BLaER1 treated with 17β-estradiol and CSF1 and Interleukin-3, amounts not matched to agents 10 nM and 100 nM (cell line): ENCODE data around the gene ATP5PB.

Source experiments
- H3K27ac ChIP-seq, 11 experiments: shearing (Covaris generic); formaldehyde crosslinking; 2 replicates each; pipeline ENCODE4 v1.8.1; 2022
- H3K27me3 ChIP-seq, 11 experiments: shearing (Covaris generic); formaldehyde crosslinking; 2 replicates each; pipeline ENCODE4 v1.8.1; 2022
- H3K36me3 ChIP-seq, 11 experiments: shearing (Covaris generic); formaldehyde crosslinking; 2 replicates each; pipeline ENCODE4 v1.8.1; 2022
- H3K4me1 ChIP-seq, 10 experiments: shearing (Covaris generic); formaldehyde crosslinking; 2 replicates each; pipeline ENCODE4 v1.8.1; 2022
- H3K4me2 ChIP-seq, 11 experiments: shearing (Covaris generic); formaldehyde crosslinking; 2 replicates each; pipeline ENCODE4 v1.8.1; 2022
- H3K4me3 ChIP-seq, 10 experiments: shearing (Covaris generic); formaldehyde crosslinking; 2 replicates each; pipeline ENCODE4 v1.8.1; 2022
- H3K9ac ChIP-seq, 11 experiments: shearing (Covaris generic); formaldehyde crosslinking; 2 replicates each; pipeline ENCODE4 v1.8.1; 2022
- H3K9me3 ChIP-seq, 11 experiments: shearing (Covaris generic); formaldehyde crosslinking; replicated peaks in 1 of 11; 2 replicates each; pipeline ENCODE4 v1.8.1; 2022
- H4K20me1 ChIP-seq, 11 experiments: shearing (Covaris generic); formaldehyde crosslinking; 2 replicates each; pipeline ENCODE4 v1.8.1; 2022
- Cebpa-rat ChIP-seq, 11 experiments: shearing (Covaris generic); IDR thresholded peaks; 2 replicates each; pipeline ENCODE4 v1.8.1; 2022

Gene ATP5PB

GRCh38 chr1:111511370-111511769, 62.1 kb downstream of the ATP5PB start:
- no peak overlapping the region for H3K27ac ChIP-seq
- no peaks in the 10 kb centered on the region for H3K36me3 ChIP-seq
- H3K4me1 ChIP-seq = peaks cover 55 to 92% (median 75%) of the 10 kb centered on the region in 10 experiments
- H3K27me3 ChIP-seq = no peaks in the 10 kb centered on the region
- no peak overlapping the region for H3K9ac ChIP-seq
- no peaks in the 10 kb centered on the region for H3K9me3 ChIP-seq
- peak overlapping the region in 6 of 11 experiments; percentile 10 to 99 (median 56); a peak in 11 of 22 replicates for H3K4me2 ChIP-seq
- TF ChIP-seq Cebpa-rat (IDR thresholded peaks at IDR 0.05) = no peak
- no peaks in the 10 kb centered on the region for H4K20me1 ChIP-seq
- H3K4me3 ChIP-seq = no peak overlapping the region
